NCI-H2171 (cell line): ENCODE measurements around the gene POLN.
"Not testable (repeated sequence)": the region's sequence is repeated elsewhere in the genome, so short reads cannot be mapped to it uniquely, and the experiment has no call there.

Experiments used
- DNase-seq: peaks from one replicate; lab custom pipeline; 2025; lab: John Stamatoyannopoulos, UW

Gene POLN

DNA sequence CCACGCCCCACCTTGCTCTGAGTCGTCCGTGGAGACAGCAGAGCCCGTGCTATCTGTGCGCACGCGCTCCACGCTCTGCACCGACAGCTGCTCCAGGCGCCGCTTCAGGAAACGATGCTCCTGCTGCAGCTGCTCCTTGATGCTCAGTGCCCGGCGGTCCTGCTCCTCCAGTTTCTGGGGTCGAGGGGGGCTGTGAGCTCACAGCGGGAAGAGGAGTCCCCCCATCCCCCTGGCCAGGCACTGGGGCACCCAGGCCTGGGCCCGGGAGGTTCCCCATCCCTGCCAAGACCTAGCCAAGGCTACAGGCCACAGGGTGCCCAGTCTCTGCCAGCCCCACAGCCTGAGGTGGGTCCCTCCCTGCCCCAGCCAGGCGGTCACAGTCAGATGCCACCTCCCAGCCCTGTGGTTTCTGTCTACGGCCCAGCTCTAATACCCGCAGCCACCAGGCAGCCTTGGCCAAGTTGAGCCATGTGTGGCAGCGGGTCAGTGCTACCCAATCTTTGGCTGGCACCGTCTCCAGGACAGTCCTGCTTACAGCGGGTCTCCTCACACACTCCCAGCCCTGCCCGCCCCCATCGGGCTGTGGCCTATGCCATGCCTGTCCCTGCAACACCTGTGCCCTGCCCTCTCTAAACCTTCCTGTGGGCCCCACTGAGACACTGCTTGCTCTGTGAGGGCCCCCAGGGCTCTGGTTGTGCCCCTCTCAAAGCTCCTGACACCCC, 9.3 kb upstream of the POLN start:
- no peak for DNase-seq

DNA sequence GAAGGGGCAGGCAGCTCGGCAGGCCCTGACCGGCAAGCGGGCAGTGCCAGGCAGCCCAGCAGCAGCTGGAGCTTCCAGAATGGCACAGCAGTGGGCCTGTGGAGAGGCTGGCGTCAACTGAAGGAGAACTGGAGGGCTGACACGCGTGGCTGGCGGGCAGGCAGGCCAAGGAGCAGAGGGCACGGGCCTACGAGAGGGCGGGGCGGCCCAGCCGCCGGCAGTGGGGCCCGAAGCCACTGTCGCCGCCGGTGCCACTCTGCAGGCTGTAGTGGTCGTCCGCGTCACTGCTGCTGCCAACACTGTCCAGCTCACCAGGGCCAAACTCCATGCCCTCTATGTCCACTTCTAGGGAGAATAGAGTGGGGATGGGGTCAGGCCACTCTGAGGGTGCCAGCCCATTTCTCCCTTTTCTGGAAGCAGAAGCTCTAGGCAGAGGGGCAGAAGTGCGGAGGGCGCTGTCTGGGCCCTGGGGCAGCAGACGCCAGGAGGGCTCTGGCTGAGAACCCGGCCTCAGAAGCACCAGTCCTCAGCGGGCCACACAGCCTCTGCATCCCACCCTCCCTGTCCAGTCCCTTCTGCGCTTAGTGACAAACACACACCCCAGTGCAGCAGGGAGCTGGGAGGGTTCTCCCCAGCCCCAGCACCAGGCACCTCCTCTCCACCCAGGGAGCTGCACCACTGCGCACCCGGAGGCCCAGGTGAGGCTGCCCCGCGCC, 8.6 kb upstream of the POLN start:
- DNase-seq = no peak

GRCh38 chr4:2249526-2250356, 7.8 kb upstream of the POLN start:
- no peak for DNase-seq

- DNase-seq = no peak
Observed at GRCh38 chr4:2248821-2249261, 6.9 kb upstream of the POLN start.

DNA sequence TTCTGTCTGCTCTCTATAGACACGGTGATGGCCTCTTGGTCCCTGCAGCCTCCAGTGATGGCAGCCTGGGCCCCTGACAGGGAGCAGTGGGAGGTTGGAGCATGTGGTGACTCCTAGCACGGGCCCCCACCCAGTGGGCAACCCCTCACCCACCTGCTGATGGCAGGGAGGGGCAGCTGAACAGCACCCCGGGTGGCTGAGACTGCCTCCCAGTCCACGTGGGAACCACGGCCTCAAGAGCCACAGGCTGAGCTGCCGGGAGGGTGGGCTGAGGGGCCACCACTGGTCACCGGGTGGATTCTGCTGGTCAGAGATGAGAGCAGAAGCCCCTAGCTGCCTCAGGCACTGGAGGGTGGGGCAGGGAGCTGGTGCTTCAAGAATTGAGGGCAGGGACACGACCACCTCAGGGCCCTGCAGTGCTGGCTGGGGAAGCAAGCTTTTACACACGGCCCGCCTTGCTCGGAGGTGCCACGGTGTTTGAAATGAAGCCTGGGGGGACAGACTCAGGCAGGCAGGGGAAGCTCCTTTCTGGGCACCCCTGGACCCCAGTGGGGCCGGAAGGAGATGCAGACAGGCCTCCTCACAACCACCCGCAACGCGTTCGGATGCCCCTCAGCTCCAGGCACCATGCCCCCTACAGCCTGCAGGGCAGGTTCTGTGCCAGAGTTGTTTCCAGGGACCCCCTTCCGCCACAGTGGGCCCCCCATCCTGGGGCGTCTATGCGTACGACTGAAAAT, 6.3 kb upstream of the POLN start:
- no peak for DNase-seq

DNA sequence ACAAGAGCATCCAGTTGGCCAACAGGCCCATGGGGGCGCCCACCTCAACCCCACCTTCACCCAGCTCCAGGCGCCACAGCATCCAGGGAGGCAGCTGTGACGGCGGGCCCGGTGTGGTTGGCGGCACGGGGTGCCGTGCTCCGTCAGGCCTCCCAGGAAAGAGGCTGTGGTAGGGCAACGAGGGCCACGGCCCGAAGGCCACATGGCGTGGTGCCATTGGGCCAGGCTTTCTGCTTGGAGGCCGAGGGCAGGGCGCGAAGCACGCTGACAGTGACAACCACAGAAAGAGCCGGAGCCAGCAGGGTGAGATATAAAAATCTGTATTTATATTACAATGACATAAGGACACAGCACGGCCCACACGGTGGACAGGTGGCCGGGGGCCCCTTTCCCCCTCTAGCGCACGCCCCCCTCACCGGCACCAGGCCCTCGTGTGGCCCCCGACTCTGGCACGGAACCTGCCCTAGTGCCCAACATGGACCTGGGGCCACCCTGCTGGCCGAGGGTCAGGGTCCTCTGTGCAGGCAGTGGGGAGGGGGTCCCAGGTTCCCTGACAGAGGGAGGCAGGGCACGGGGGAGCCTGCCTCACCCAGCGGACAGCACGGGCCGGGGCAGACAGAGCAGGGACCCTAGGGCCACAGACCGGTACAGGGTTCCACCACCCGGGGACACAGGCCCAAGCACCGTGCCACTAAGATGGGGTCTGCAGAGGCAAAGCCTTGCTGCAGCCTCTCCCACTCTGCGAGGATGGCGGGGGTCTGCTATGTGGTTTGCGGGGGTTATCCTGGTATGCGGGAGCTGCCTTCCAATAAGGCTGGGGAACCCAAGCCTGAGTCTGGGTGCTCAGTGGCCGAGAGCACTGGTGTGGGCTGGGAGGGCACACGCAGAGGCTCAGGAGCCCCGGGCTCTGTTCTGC, 5.5 kb upstream of the POLN start:
- DNase-seq = no peak

GRCh38 chr4:2246384-2247127, 4.6 kb upstream of the POLN start:
- no peak for DNase-seq

DNA sequence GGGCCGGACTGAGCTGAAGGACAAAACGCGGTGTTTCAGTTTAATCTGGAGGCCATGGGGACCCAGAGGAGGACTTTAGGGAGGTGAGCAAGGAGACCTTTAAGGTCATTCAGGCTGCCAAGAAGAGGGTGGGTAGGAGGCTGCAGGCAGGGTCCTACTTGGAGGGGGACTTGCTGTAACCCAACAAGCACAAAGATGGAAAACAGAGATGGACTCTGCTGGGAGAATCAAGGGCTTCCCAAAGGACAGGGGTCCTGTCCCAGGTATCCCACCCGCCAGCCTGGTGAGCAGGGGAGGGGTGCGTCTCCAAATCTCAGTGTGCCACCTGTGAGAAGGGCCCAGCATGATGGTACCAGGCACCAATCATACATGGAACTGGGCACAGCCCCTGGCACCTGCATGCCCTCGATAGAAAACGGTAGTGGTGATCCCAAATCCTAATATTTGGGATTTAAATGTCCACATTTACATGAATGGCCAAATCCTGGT, 3.9 kb upstream of the POLN start:
- DNase-seq = no peak

GRCh38 chr4:2245057-2245786, 3.3 kb upstream of the POLN start:
- no peak for DNase-seq

GRCh38 chr4:2243681-2244380, 1.9 kb upstream of the POLN start:
- no peak for DNase-seq

GRCh38 chr4:2241003-2241402, 918 bp downstream of the POLN start:
- no peak for DNase-seq

GRCh38 chr4:2236944-2237666, 4.8 kb downstream of the POLN start:
- no peak for DNase-seq

GRCh38 chr4:2231082-2231481, 10.8 kb downstream of the POLN start:
- DNase-seq = no peak

DNA sequence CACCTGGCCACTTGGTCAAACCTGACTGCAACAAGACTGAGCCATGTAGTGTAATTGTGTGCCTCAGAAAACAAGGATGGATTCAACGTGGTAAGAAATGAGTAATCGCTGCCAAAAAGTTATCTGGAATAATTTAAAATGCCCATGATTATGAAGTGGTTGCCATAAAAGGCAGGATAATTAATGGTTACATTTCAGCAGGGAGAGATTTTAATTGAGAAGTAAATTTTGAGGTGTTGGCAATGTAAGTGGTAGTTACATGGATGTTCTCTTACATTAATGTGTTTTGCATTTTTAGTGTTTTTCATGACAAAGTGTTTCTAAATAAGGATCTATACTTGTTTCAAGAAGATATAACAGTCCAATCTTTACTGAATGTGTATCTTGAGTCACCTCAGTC, 15.7 kb downstream of the POLN start:
- DNase-seq = no peak

- no peak for DNase-seq
Observed at GRCh38 chr4:2222838-2223237, 19.1 kb downstream of the POLN start.

- not testable (repeated sequence) for DNase-seq
Observed at GRCh38 chr4:2221378-2221777, 20.5 kb downstream of the POLN start.

GRCh38 chr4:2220016-2220630, 21.8 kb downstream of the POLN start:
- DNase-seq = peak; percentile 26
